ENCODE measurements around the gene FCN3.
"Not testable (repeated sequence)": the region's sequence is repeated elsewhere in the genome, so short reads cannot be mapped to it uniquely, and the experiment has no call there.

- not testable (repeated sequence) for TF ChIP-seq CEBPB (IDR thresholded peaks at IDR 0.05; ENCODE audit: low read depth, low read length); RFX5 (IDR thresholded peaks at IDR 0.05; ENCODE audit: low read depth, low read length); POLR2A (IDR thresholded peaks at IDR 0.05; ENCODE audit: low read depth, low read length); CHD1 (IDR thresholded peaks at IDR 0.05; ENCODE audit: low read depth, low read length); RAD21 (IDR thresholded peaks at IDR 0.05; ENCODE audit: low read length); CTCF (conservative IDR thresholded peaks at IDR 0.05; ENCODE audit: low read depth, low read length); SMC3 (IDR thresholded peaks at IDR 0.05; ENCODE audit: low read depth, low read length); RCOR1 (IDR thresholded peaks at IDR 0.05; ENCODE audit: insufficient replicate concordance, low read length); FOS (IDR thresholded peaks at IDR 0.05; ENCODE audit: low read depth, low read length); MXI1 (IDR thresholded peaks at IDR 0.05; ENCODE audit: borderline replicate concordance, low read depth, low read length); MAFK (IDR thresholded peaks at IDR 0.05; ENCODE audit: low read depth, low read length)
- TF ChIP-seq, protein P1, sequence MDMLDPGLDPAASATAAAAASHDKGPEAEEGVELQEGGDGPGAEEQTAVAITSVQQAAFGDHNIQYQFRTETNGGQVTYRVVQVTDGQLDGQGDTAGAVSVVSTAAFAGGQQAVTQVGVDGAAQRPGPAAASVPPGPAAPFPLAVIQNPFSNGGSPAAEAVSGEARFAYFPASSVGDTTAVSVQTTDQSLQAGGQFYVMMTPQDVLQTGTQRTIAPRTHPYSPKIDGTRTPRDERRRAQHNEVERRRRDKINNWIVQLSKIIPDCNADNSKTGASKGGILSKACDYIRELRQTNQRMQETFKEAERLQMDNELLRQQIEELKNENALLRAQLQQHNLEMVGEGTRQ (IDR thresholded peaks at IDR 0.05; ENCODE audit: low read depth, low read length), result not testable (repeated sequence)
- TF ChIP-seq, protein P2, sequence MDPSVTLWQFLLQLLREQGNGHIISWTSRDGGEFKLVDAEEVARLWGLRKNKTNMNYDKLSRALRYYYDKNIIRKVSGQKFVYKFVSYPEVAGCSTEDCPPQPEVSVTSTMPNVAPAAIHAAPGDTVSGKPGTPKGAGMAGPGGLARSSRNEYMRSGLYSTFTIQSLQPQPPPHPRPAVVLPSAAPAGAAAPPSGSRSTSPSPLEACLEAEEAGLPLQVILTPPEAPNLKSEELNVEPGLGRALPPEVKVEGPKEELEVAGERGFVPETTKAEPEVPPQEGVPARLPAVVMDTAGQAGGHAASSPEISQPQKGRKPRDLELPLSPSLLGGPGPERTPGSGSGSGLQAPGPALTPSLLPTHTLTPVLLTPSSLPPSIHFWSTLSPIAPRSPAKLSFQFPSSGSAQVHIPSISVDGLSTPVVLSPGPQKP (IDR thresholded peaks at IDR 0.05; ENCODE audit: borderline replicate concordance, low read depth, low read length), result not testable (repeated sequence)
Measured at GRCh38 chr1:27406791-27407190, 32.2 kb upstream of the FCN3 start.
